Parathyroid adenoma (tissue), 2 donors: Measurements from ENCODE around the gene HSPA12A.

Source experiments
- H2AFZ ChIP-seq: fragments of 300-600 bp; sonication (generic); one replicate; pipeline ENCODE4 v1.7.0; 2017; ENCODE audit warnings: antibody characterized with exemption, mild to moderate bottlenecking
- H3K27ac ChIP-seq: fragments of 300-600 bp; sonication (generic); one replicate; pipeline ENCODE4 v1.7.0; 2017
- H3K27me3 ChIP-seq: fragments of 300-600 bp; sonication (generic); one replicate; pipeline ENCODE4 v1.7.0; 2017; ENCODE audit warnings: low read length; ENCODE audit not compliant: control insufficient read depth, insufficient read depth
- H3K36me3 ChIP-seq: fragments of 300-600 bp; sonication (generic); one replicate; pipeline ENCODE4 v1.7.0; 2017; ENCODE audit warnings: low read length; ENCODE audit not compliant: control insufficient read depth, insufficient read depth
- H3K4me1 ChIP-seq: fragments of 300-600 bp; sonication (generic); one replicate; pipeline ENCODE4 v1.7.0; 2017; ENCODE audit warnings: control low read depth
- H3K4me2 ChIP-seq: fragments of 300-600 bp; sonication (generic); one replicate; pipeline ENCODE4 v1.7.0; 2017; ENCODE audit warnings: low read length
- H3K4me3 ChIP-seq: fragments of 300-600 bp; sonication (generic); one replicate; pipeline ENCODE4 v1.7.0; 2017; ENCODE audit warnings: low read depth, low read length
- H3K79me2 ChIP-seq: fragments of 300-600 bp; sonication (generic); one replicate; pipeline ENCODE4 v1.7.0; 2017; ENCODE audit warnings: control low read depth
- H3K9ac ChIP-seq: fragments of 300-600 bp; sonication (generic); one replicate; pipeline ENCODE4 v1.7.0; 2017; ENCODE audit warnings: mild to moderate bottlenecking
- H3K9me3 ChIP-seq: fragments of 300-600 bp; sonication (generic); one replicate; pipeline ENCODE4 v1.7.0; 2017; ENCODE audit warnings: low read length; ENCODE audit not compliant: control insufficient read depth
- CTCF ChIP-seq: fragments of 300-600 bp; sonication (generic); IDR thresholded peaks from one replicate; pipeline ENCODE4 v1.7.0; 2017; ENCODE audit warnings: antibody characterized with exemption, mild to moderate bottlenecking
- donor health status: primary hyperparathyroidism.

HSPA12A gene

GRCh38 chr10:116708391-116708821, 34.0 kb downstream of the HSPA12A start:
- H3K9me3 ChIP-seq: no peaks in the 10 kb centered on the region
- no peak for TF ChIP-seq CTCF
- no peak overlapping the region for H3K27ac ChIP-seq

GRCh38 chr10:116707981-116708380, 34.4 kb downstream of the HSPA12A start:
- Histone ChIP-seq H3K9ac (no peak overlapping the region), H3K27me3 (no peaks in the 10 kb centered on the region), H3K4me3 (no peak overlapping the region), H3K27ac (no peak overlapping the region), H3K36me3 (no peaks in the 10 kb centered on the region), H3K4me2 (no peak overlapping the region), H3K9me3 (no peaks in the 10 kb centered on the region), H2AFZ (no peak overlapping the region), H3K79me2 (no peaks in the 10 kb centered on the region), H3K4me1 (no peaks in the 10 kb centered on the region)
- TF ChIP-seq CTCF: no peak

More at GRCh38 chr10:116708391-116708821, 34.0 kb downstream of the HSPA12A start:
- H3K4me1 ChIP-seq: no peaks in the 10 kb centered on the region
- H2AFZ ChIP-seq: no peak overlapping the region
- H3K4me3 ChIP-seq: no peak overlapping the region
- H3K27me3 ChIP-seq: no peaks in the 10 kb centered on the region
- no peaks in the 10 kb centered on the region for H3K36me3 ChIP-seq
- H3K9ac ChIP-seq: no peak overlapping the region
- H3K79me2 ChIP-seq: no peaks in the 10 kb centered on the region
- no peak overlapping the region for H3K4me2 ChIP-seq

GRCh38 chr10:116706281-116706680, 36.1 kb downstream of the HSPA12A start:
- Histone ChIP-seq H3K4me2 (no peak overlapping the region), H3K4me1 (no peaks in the 10 kb centered on the region), H3K9me3 (no peaks in the 10 kb centered on the region), H3K27me3 (no peaks in the 10 kb centered on the region), H3K27ac (no peak overlapping the region), H3K79me2 (no peaks in the 10 kb centered on the region), H3K36me3 (no peaks in the 10 kb centered on the region), H3K4me3 (no peak overlapping the region), H3K9ac (no peak overlapping the region), H2AFZ (no peak overlapping the region)
- TF ChIP-seq CTCF: no peak

GRCh38 chr10:116705498-116705897, 36.9 kb downstream of the HSPA12A start:
- TF ChIP-seq CTCF: no peak
- no peak overlapping the region for H3K4me2 ChIP-seq
- H3K27me3 ChIP-seq: no peaks in the 10 kb centered on the region
- H3K27ac ChIP-seq: no peak overlapping the region
- no peaks in the 10 kb centered on the region for H3K4me1 ChIP-seq
- H3K9ac ChIP-seq: no peak overlapping the region
- H3K4me3 ChIP-seq: no peak overlapping the region
- H3K36me3 ChIP-seq: no peaks in the 10 kb centered on the region
- no peaks in the 10 kb centered on the region for H3K9me3 ChIP-seq
- no peak overlapping the region for H2AFZ ChIP-seq
- H3K79me2 ChIP-seq: no peaks in the 10 kb centered on the region

GRCh38 chr10:116704926-116705325, 37.4 kb downstream of the HSPA12A start:
- Histone ChIP-seq H3K79me2 (no peaks in the 10 kb centered on the region), H2AFZ (no peak overlapping the region), H3K4me1 (no peaks in the 10 kb centered on the region), H3K4me3 (no peak overlapping the region), H3K9ac (no peak overlapping the region), H3K27ac (no peak overlapping the region), H3K27me3 (no peaks in the 10 kb centered on the region), H3K9me3 (no peaks in the 10 kb centered on the region), H3K4me2 (no peak overlapping the region), H3K36me3 (no peaks in the 10 kb centered on the region)
- no peak for TF ChIP-seq CTCF
